Measurements from ENCODE around the gene PLXNA4.

GRCh38 chr7:132097550-132098134 lies 478.6 kb downstream of the PLXNA4 start:
- no peak for TF ChIP-seq CTCF (IDR thresholded peaks at IDR 0.05)
- TF ChIP-seq POLR2A (IDR thresholded peaks at IDR 0.05) = no peak

Data from body of pancreas (tissue), 4 donors.